Measurements from ENCODE around the gene WDR75.

The WDR75 gene

GRCh38 chr2:189408294-189408693 lies 33.0 kb upstream of the WDR75 start:
- DNase-seq: no peak
- Histone ChIP-seq H3K9me3 (ENCODE audit: control extremely low read depth in 1 of 5, control insufficient read depth in 4 of 5, insufficient read depth in 2 of 5, low read depth in 1 of 5, low read length in 4 of 5) (no peaks in the 10 kb centered on the region), H3K4me1 (ENCODE audit: control extremely low read depth in 1 of 4, control insufficient read depth in 4 of 4, insufficient read depth in 4 of 4, low read length in 3 of 4) (peaks cover 0 to 4% (median 0%) of the 10 kb centered on the region in 4 experiments), H3K36me3 (ENCODE audit: control insufficient read depth in 4 of 4, insufficient read depth in 4 of 4, low read length in 3 of 4) (no peaks in the 10 kb centered on the region), H3K27ac (ENCODE audit: insufficient read depth in 1 of 2, low read depth in 1 of 2, low read length in 2 of 2, poor library complexity in 1 of 2, severe bottlenecking in 2 of 2) (no peak overlapping the region), H3K4me3 (ENCODE audit: control insufficient read depth in 1 of 7, extremely low read depth in 1 of 7, insufficient read depth in 4 of 7, low read depth in 2 of 7, low read length in 6 of 7) (no peak overlapping the region), H3K27me3 (replicated peaks in 2 of 5; ENCODE audit: control insufficient read depth in 4 of 5, insufficient read depth in 5 of 5, low read length in 4 of 5) (no peaks in the 10 kb centered on the region)
- no CpG with 5 or more reads among the region's 1 CpG for WGBS (ENCODE audit: insufficient coverage)
- ChIA-PET POLR2A (no interaction called here), CTCF (no interaction called here)

- Histone ChIP-seq H3K4me3 (ENCODE audit: control insufficient read depth in 1 of 7, extremely low read depth in 1 of 7, insufficient read depth in 4 of 7, low read depth in 2 of 7, low read length in 6 of 7) (no peak overlapping the region), H3K4me1 (ENCODE audit: control extremely low read depth in 1 of 4, control insufficient read depth in 4 of 4, insufficient read depth in 4 of 4, low read length in 3 of 4) (peaks cover 0 to 4% (median 0%) of the 10 kb centered on the region in 4 experiments), H3K9me3 (ENCODE audit: control extremely low read depth in 1 of 5, control insufficient read depth in 4 of 5, insufficient read depth in 2 of 5, low read depth in 1 of 5, low read length in 4 of 5) (no peaks in the 10 kb centered on the region), H3K36me3 (ENCODE audit: control insufficient read depth in 4 of 4, insufficient read depth in 4 of 4, low read length in 3 of 4) (no peaks in the 10 kb centered on the region), H3K27ac (ENCODE audit: insufficient read depth in 1 of 2, low read depth in 1 of 2, low read length in 2 of 2, poor library complexity in 1 of 2, severe bottlenecking in 2 of 2) (no peak overlapping the region), H3K27me3 (replicated peaks in 2 of 5; ENCODE audit: control insufficient read depth in 4 of 5, insufficient read depth in 5 of 5, low read length in 4 of 5) (no peaks in the 10 kb centered on the region)
- POLR2A ChIA-PET: no interaction called here
- CTCF ChIA-PET: interaction anchor here (1.1 to 1.4 kb wide), 2 partner anchors 61 to 266 kb away, joined by 4 read pairs; no protein-coding TSS in a partner anchor
- 90% methylated on average over 2 of the region's 3 CpGs for WGBS (ENCODE audit: insufficient coverage)
- DNase-seq: no peak
Observed at GRCh38 chr2:189409131-189409530, 32.1 kb upstream of the WDR75 start.

GRCh38 chr2:189409647-189410046 lies 31.6 kb upstream of the WDR75 start:
- WGBS (ENCODE audit: insufficient coverage): no CpG with 5 or more reads among the region's 1 CpG
- Histone ChIP-seq H3K4me1 (ENCODE audit: control extremely low read depth in 1 of 4, control insufficient read depth in 4 of 4, insufficient read depth in 4 of 4, low read length in 3 of 4) (peaks cover 0 to 4% (median 0%) of the 10 kb centered on the region in 4 experiments), H3K4me3 (ENCODE audit: control insufficient read depth in 1 of 7, extremely low read depth in 1 of 7, insufficient read depth in 4 of 7, low read depth in 2 of 7, low read length in 6 of 7) (no peak overlapping the region), H3K9me3 (ENCODE audit: control extremely low read depth in 1 of 5, control insufficient read depth in 4 of 5, insufficient read depth in 2 of 5, low read depth in 1 of 5, low read length in 4 of 5) (no peaks in the 10 kb centered on the region), H3K27me3 (replicated peaks in 2 of 5; ENCODE audit: control insufficient read depth in 4 of 5, insufficient read depth in 5 of 5, low read length in 4 of 5) (no peaks in the 10 kb centered on the region), H3K36me3 (ENCODE audit: control insufficient read depth in 4 of 4, insufficient read depth in 4 of 4, low read length in 3 of 4) (no peaks in the 10 kb centered on the region), H3K27ac (ENCODE audit: insufficient read depth in 1 of 2, low read depth in 1 of 2, low read length in 2 of 2, poor library complexity in 1 of 2, severe bottlenecking in 2 of 2) (no peak overlapping the region)
- no peak for DNase-seq
- ChIA-PET POLR2A (no interaction called here), CTCF (interaction anchor here (1.1 to 1.4 kb wide), 2 partner anchors 62 to 267 kb away, joined by 4 read pairs; no protein-coding TSS in a partner anchor)

- Histone ChIP-seq H3K4me3 (ENCODE audit: control insufficient read depth in 1 of 7, extremely low read depth in 1 of 7, insufficient read depth in 4 of 7, low read depth in 2 of 7, low read length in 6 of 7) (no peak overlapping the region), H3K27me3 (replicated peaks in 2 of 5; ENCODE audit: control insufficient read depth in 4 of 5, insufficient read depth in 5 of 5, low read length in 4 of 5) (no peaks in the 10 kb centered on the region), H3K36me3 (ENCODE audit: control insufficient read depth in 4 of 4, insufficient read depth in 4 of 4, low read length in 3 of 4) (no peaks in the 10 kb centered on the region), H3K4me1 (ENCODE audit: control extremely low read depth in 1 of 4, control insufficient read depth in 4 of 4, insufficient read depth in 4 of 4, low read length in 3 of 4) (peaks cover 0 to 4% (median 0%) of the 10 kb centered on the region in 4 experiments), H3K27ac (ENCODE audit: insufficient read depth in 1 of 2, low read depth in 1 of 2, low read length in 2 of 2, poor library complexity in 1 of 2, severe bottlenecking in 2 of 2) (no peak overlapping the region), H3K9me3 (ENCODE audit: control extremely low read depth in 1 of 5, control insufficient read depth in 4 of 5, insufficient read depth in 2 of 5, low read depth in 1 of 5, low read length in 4 of 5) (no peaks in the 10 kb centered on the region)
- no peak for DNase-seq
- ChIA-PET POLR2A (no interaction called here), CTCF (interaction anchor here (1.0 to 2.8 kb wide), 7 partner anchors 39 to 890 kb away, joined by 3 to 13 read pairs (median 4); no protein-coding TSS in a partner anchor)
- WGBS (ENCODE audit: insufficient coverage): 100% methylated on average over 1 of the region's 5 CpGs
Observed at GRCh38 chr2:189411860-189412259, 29.4 kb upstream of the WDR75 start.

- DNase-seq: peak; percentile 32 to 67 (median 63)
- Histone ChIP-seq H3K27me3 (replicated peaks in 2 of 5; ENCODE audit: control insufficient read depth in 4 of 5, insufficient read depth in 5 of 5, low read length in 4 of 5) (no peaks in the 10 kb centered on the region), H3K4me3 (ENCODE audit: control insufficient read depth in 1 of 7, extremely low read depth in 1 of 7, insufficient read depth in 4 of 7, low read depth in 2 of 7, low read length in 6 of 7) (no peak overlapping the region), H3K4me1 (ENCODE audit: control extremely low read depth in 1 of 4, control insufficient read depth in 4 of 4, insufficient read depth in 4 of 4, low read length in 3 of 4) (peaks cover 0 to 3% (median 0%) of the 10 kb centered on the region in 4 experiments), H3K9me3 (ENCODE audit: control extremely low read depth in 1 of 5, control insufficient read depth in 4 of 5, insufficient read depth in 2 of 5, low read depth in 1 of 5, low read length in 4 of 5) (no peaks in the 10 kb centered on the region), H3K27ac (ENCODE audit: insufficient read depth in 1 of 2, low read depth in 1 of 2, low read length in 2 of 2, poor library complexity in 1 of 2, severe bottlenecking in 2 of 2) (no peak overlapping the region), H3K36me3 (ENCODE audit: control insufficient read depth in 4 of 4, insufficient read depth in 4 of 4, low read length in 3 of 4) (no peaks in the 10 kb centered on the region)
- 59% methylated on average over 4 of the region's 4 CpGs for WGBS (ENCODE audit: insufficient coverage)
- CTCF ChIA-PET: interaction anchor here (1.0 to 2.8 kb wide), 6 partner anchors 40 to 890 kb away, joined by 4 to 13 read pairs (median 4); no protein-coding TSS in a partner anchor
- POLR2A ChIA-PET: no interaction called here
Observed at GRCh38 chr2:189412330-189412953, 28.8 kb upstream of the WDR75 start.

GRCh38 chr2:189413249-189413648 lies 28.0 kb upstream of the WDR75 start:
- Histone ChIP-seq H3K4me1 (ENCODE audit: control extremely low read depth in 1 of 4, control insufficient read depth in 4 of 4, insufficient read depth in 4 of 4, low read length in 3 of 4) (no peaks in the 10 kb centered on the region), H3K36me3 (ENCODE audit: control insufficient read depth in 4 of 4, insufficient read depth in 4 of 4, low read length in 3 of 4) (no peaks in the 10 kb centered on the region), H3K27me3 (replicated peaks in 2 of 5; ENCODE audit: control insufficient read depth in 4 of 5, insufficient read depth in 5 of 5, low read length in 4 of 5) (no peaks in the 10 kb centered on the region), H3K27ac (ENCODE audit: insufficient read depth in 1 of 2, low read depth in 1 of 2, low read length in 2 of 2, poor library complexity in 1 of 2, severe bottlenecking in 2 of 2) (no peak overlapping the region), H3K9me3 (ENCODE audit: control extremely low read depth in 1 of 5, control insufficient read depth in 4 of 5, insufficient read depth in 2 of 5, low read depth in 1 of 5, low read length in 4 of 5) (no peaks in the 10 kb centered on the region), H3K4me3 (ENCODE audit: control insufficient read depth in 1 of 7, extremely low read depth in 1 of 7, insufficient read depth in 4 of 7, low read depth in 2 of 7, low read length in 6 of 7) (no peak overlapping the region)
- POLR2A ChIA-PET: no interaction called here
- no peak for DNase-seq
- 93% methylated on average over 3 of the region's 4 CpGs for WGBS (ENCODE audit: insufficient coverage)
- CTCF ChIA-PET: interaction anchor here (1.1 to 2.8 kb wide), 3 partner anchors 270 to 899 kb away, joined by 3 to 13 read pairs (median 4); no protein-coding TSS in a partner anchor

- no peak for DNase-seq
- CTCF ChIA-PET: interaction anchor here (1.1 kb wide), 1 partner anchor 18 kb away, joined by 4 read pairs; no protein-coding TSS in a partner anchor
- POLR2A ChIA-PET: no interaction called here
- Histone ChIP-seq H3K9me3 (ENCODE audit: control extremely low read depth in 1 of 5, control insufficient read depth in 4 of 5, insufficient read depth in 2 of 5, low read depth in 1 of 5, low read length in 4 of 5) (no peaks in the 10 kb centered on the region), H3K4me3 (ENCODE audit: control insufficient read depth in 1 of 7, extremely low read depth in 1 of 7, insufficient read depth in 4 of 7, low read depth in 2 of 7, low read length in 6 of 7) (no peak overlapping the region), H3K4me1 (ENCODE audit: control extremely low read depth in 1 of 4, control insufficient read depth in 4 of 4, insufficient read depth in 4 of 4, low read length in 3 of 4) (peaks cover 0 to 6% (median 0%) of the 10 kb centered on the region in 4 experiments), H3K36me3 (ENCODE audit: control insufficient read depth in 4 of 4, insufficient read depth in 4 of 4, low read length in 3 of 4) (no peaks in the 10 kb centered on the region), H3K27me3 (replicated peaks in 2 of 5; ENCODE audit: control insufficient read depth in 4 of 5, insufficient read depth in 5 of 5, low read length in 4 of 5) (no peaks in the 10 kb centered on the region), H3K27ac (ENCODE audit: insufficient read depth in 1 of 2, low read depth in 1 of 2, low read length in 2 of 2, poor library complexity in 1 of 2, severe bottlenecking in 2 of 2) (no peak overlapping the region)
- WGBS (ENCODE audit: insufficient coverage): 100% methylated on average over 1 of the region's 1 CpG
Observed at GRCh38 chr2:189421644-189422043, 19.6 kb upstream of the WDR75 start.

Data from common myeloid progenitor, CD34-positive (primary cell).